Measurements from ENCODE around the gene PIK3C2G.
"Not testable (repeated sequence)": the region's sequence is repeated elsewhere in the genome, so short reads cannot be mapped to it uniquely, and the experiment has no call there.

The PIK3C2G gene

GRCh38 chr12:18652596-18652995, 391.3 kb downstream of the PIK3C2G start:
- no peak for DNase-seq

- DNase-seq: no peak
Measured at GRCh38 chr12:18653465-18653864, 392.1 kb downstream of the PIK3C2G start.

GRCh38 chr12:18655351-18655750, 394.0 kb downstream of the PIK3C2G start:
- DNase-seq: no peak

- DNase-seq: no peak
Measured at GRCh38 chr12:18658179-18658578, 396.9 kb downstream of the PIK3C2G start.

GRCh38 chr12:18658829-18659228, 397.5 kb downstream of the PIK3C2G start:
- DNase-seq: no peak

GRCh38 chr12:18676141-18676540, 414.8 kb downstream of the PIK3C2G start:
- no peak for DNase-seq

- no peak for DNase-seq
Measured at GRCh38 chr12:18676996-18677588, 415.8 kb downstream of the PIK3C2G start.

- no peak for DNase-seq
Measured at GRCh38 chr12:18681818-18682217, 420.5 kb downstream of the PIK3C2G start.

- no peak for DNase-seq
Measured at GRCh38 chr12:18683327-18684013, 422.2 kb downstream of the PIK3C2G start.

- DNase-seq: no peak
Measured at GRCh38 chr12:18684430-18684829, 423.1 kb downstream of the PIK3C2G start.

GRCh38 chr12:18689771-18690170, 428.5 kb downstream of the PIK3C2G start:
- no peak for DNase-seq

- no peak for DNase-seq
Measured at GRCh38 chr12:18690653-18691052, 429.3 kb downstream of the PIK3C2G start.

GRCh38 chr12:18693986-18694385, 432.7 kb downstream of the PIK3C2G start:
- not testable (repeated sequence) for DNase-seq

GRCh38 chr12:18696971-18697602, 435.8 kb downstream of the PIK3C2G start:
- no peak for DNase-seq
